HepG2 (cell line): ENCODE data around the gene SPTSSB. TPM values are rescaled to one million over a fixed set of nuclear protein-coding genes. Genes with fewer than 3 reads are reported as not detected.

ENCODE experiments used
- ARID2 ChIP-seq: sonication (generic); formaldehyde crosslinking; IDR thresholded peaks from 2 replicates; pipeline ENCODE4 v1.8.1; 2022; ENCODE audit warnings: mild to moderate bottlenecking, missing genetic modification reagents, borderline replicate concordance
- ATAD3A ChIP-seq: sonication (generic); formaldehyde crosslinking; IDR thresholded peaks from 2 replicates; pipeline ENCODE4 v1.4.0; 2020; ENCODE audit warnings: missing genetic modification reagents
- CCDC6 ChIP-seq: sonication (generic); formaldehyde crosslinking; IDR thresholded peaks from 2 replicates; pipeline ENCODE4 v1.8.1; 2022; ENCODE audit warnings: mild to moderate bottlenecking, missing genetic modification reagents, moderate library complexity
- EZH2 ChIP-seq: conservative IDR thresholded peaks from 2 replicates; pipeline ENCODE4 v1.6.1; 2012; ENCODE audit warnings: mild to moderate bottlenecking, low read depth, low read length, moderate library complexity
- FOXA1 ChIP-seq, 2 experiments: fragments of 450-650 bp in 1 of 2; sonication (generic) in 1 of 2; formaldehyde crosslinking in 1 of 2; IDR thresholded peaks; 2 replicates each; pipeline versions ENCODE4 v1.4.0 to v1.6.1; 2016 to 2020; ENCODE audit warnings: missing genetic modification reagents in 1 of 2
- FOXC1 ChIP-seq: sonication (generic); formaldehyde crosslinking; IDR thresholded peaks from 2 replicates; pipeline ENCODE4 v1.8.0; 2022; ENCODE audit warnings: mild to moderate bottlenecking, missing genetic modification reagents, borderline replicate concordance
- GABPA ChIP-seq, 2 experiments: IDR thresholded peaks; 2 replicates each; pipeline ENCODE4 v1.6.1; 2011 to 2016; ENCODE audit warnings: low read depth in 2 of 2, low read length in 1 of 2, missing biosample characterization in 1 of 2, missing genetic modification characterization in 1 of 2
- GRHL1 ChIP-seq: sonication (generic); formaldehyde crosslinking; conservative IDR thresholded peaks from 2 replicates; pipeline ENCODE4 v1.8.0; 2022; ENCODE audit warnings: missing genetic modification reagents
- MEIS1 ChIP-seq: sonication (generic); formaldehyde crosslinking; IDR thresholded peaks from 2 replicates; pipeline ENCODE4 v1.9.0; 2021; ENCODE audit warnings: mild to moderate bottlenecking, missing genetic modification reagents, moderate library complexity, borderline replicate concordance
- MXI1 ChIP-seq: IDR thresholded peaks from 3 replicates; pipeline ENCODE4 v1.6.1; 2012; ENCODE audit warnings: low read depth, low read length, inconsistent platforms, borderline replicate concordance
- NFYB ChIP-seq: sonication (generic); formaldehyde crosslinking; IDR thresholded peaks from 2 replicates; pipeline ENCODE4 v1.4.0; 2020; ENCODE audit warnings: missing genetic modification reagents
- PAF1 ChIP-seq: IDR thresholded peaks from 2 replicates; pipeline ENCODE4 v1.6.1; 2016; ENCODE audit warnings: missing genetic modification reagents, missing compliant biosample characterization
- PTBP1 ChIP-seq: fragments of 200-400 bp; formaldehyde crosslinking; IDR thresholded peaks from 2 replicates; pipeline ENCODE4 v1.6.1; 2018; ENCODE audit warnings: low read length, low read depth; ENCODE audit not compliant: poor library complexity, severe bottlenecking
- RELA ChIP-seq: sonication (generic); formaldehyde crosslinking; IDR thresholded peaks from 2 replicates; pipeline ENCODE4 v1.4.0; 2020; ENCODE audit warnings: missing genetic modification reagents
- RNF2 ChIP-seq: fragments of 450-650 bp; conservative IDR thresholded peaks from 2 replicates; pipeline ENCODE4 v1.6.1; 2016; ENCODE audit warnings: low read depth
- SOX6 ChIP-seq, 2 experiments: fragments of 450-650 bp in 1 of 2; sonication (generic) in 1 of 2; formaldehyde crosslinking in 1 of 2; IDR thresholded peaks; 2 replicates each; pipeline versions ENCODE4 v1.4.0 to v1.6.1; 2017 to 2020; ENCODE audit warnings: antibody characterized with exemption in 1 of 2, mild to moderate bottlenecking in 1 of 2, missing genetic modification reagents in 1 of 2
- SP5 ChIP-seq: IDR thresholded peaks from 2 replicates; pipeline ENCODE4 v1.6.1; 2016; ENCODE audit warnings: low read depth, borderline replicate concordance
- TBL1XR1 ChIP-seq: fragments of 150-350 bp; IDR thresholded peaks from 2 replicates; pipeline ENCODE4 v1.6.1; 2014; ENCODE audit warnings: borderline replicate concordance, low read length; ENCODE audit not compliant: partially characterized antibody
- ZMYM3 ChIP-seq: sonication (generic); formaldehyde crosslinking; IDR thresholded peaks from 2 replicates; pipeline ENCODE4 v1.5.1; 2020; ENCODE audit warnings: mild to moderate bottlenecking, missing genetic modification reagents
- ZMYM4 ChIP-seq: sonication (generic); formaldehyde crosslinking; IDR thresholded peaks from 2 replicates; pipeline ENCODE4 v1.8.1; 2023; ENCODE audit warnings: mild to moderate bottlenecking, missing genetic modification reagents
- ZNF180 ChIP-seq: sonication (generic); formaldehyde crosslinking; IDR thresholded peaks from 2 replicates; pipeline ENCODE4 v1.4.0; 2020; ENCODE audit warnings: low read depth, missing genetic modification reagents, borderline replicate concordance
- ZNF20 ChIP-seq: sonication (generic); formaldehyde crosslinking; IDR thresholded peaks from 2 replicates; pipeline ENCODE4 v1.4.0; 2020; ENCODE audit warnings: mild to moderate bottlenecking, moderate library complexity, missing genetic modification reagents
- ZNF225 ChIP-seq: sonication (generic); formaldehyde crosslinking; IDR thresholded peaks from 2 replicates; pipeline ENCODE4 v1.4.0; 2020; ENCODE audit warnings: mild to moderate bottlenecking, missing genetic modification reagents
- ZNF441 ChIP-seq: sonication (generic); formaldehyde crosslinking; IDR thresholded peaks from 2 replicates; pipeline ENCODE4 v1.7.0; 2021; ENCODE audit warnings: missing genetic modification reagents, borderline replicate concordance
- ZNF510 ChIP-seq: sonication (generic); formaldehyde crosslinking; IDR thresholded peaks from 2 replicates; pipeline ENCODE4 v1.4.0; 2020; ENCODE audit warnings: low read depth, mild to moderate bottlenecking, missing genetic modification reagents
- ZNF563 ChIP-seq: sonication (generic); formaldehyde crosslinking; IDR thresholded peaks from 2 replicates; pipeline ENCODE4 v1.8.0; 2022; ENCODE audit warnings: mild to moderate bottlenecking, moderate library complexity, missing genetic modification reagents
- ZNF652 ChIP-seq: IDR thresholded peaks from 2 replicates; pipeline ENCODE4 v1.6.1; 2016; ENCODE audit warnings: low read depth, borderline replicate concordance
- ZNF747 ChIP-seq: sonication (generic); formaldehyde crosslinking; IDR thresholded peaks from 2 replicates; pipeline ENCODE4 v1.8.1; 2023; ENCODE audit warnings: missing genetic modification reagents, mild to moderate bottlenecking, borderline replicate concordance
- ZZZ3 ChIP-seq: sonication (generic); formaldehyde crosslinking; IDR thresholded peaks from 2 replicates; pipeline ENCODE4 v1.4.0; 2020; ENCODE audit warnings: missing genetic modification reagents, mild to moderate bottlenecking, borderline replicate concordance
- polyA plus RNA-seq, 8 experiments: library from polyadenylated mRNA; depleted of rRNA in 3 of 8; stranded (reverse) in 7 of 8; unstranded in 1 of 8; fragments of >200 nt; fragmentation: Illumina TruSeq in 4 of 8; extraction: Trizol in 4 of 8; gene quantifications; 2 replicates each; pipeline versions ENCODE4 v1.2.1 to v1.2.3, GENCODE V29; 2011 to 2016; ENCODE audit warnings: low read depth in 4 of 8, missing spikeins in 1 of 8, mixed read lengths in 1 of 8; ENCODE audit not compliant: insufficient read depth in 1 of 8
- total RNA-seq, 5 experiments: library from RNA; depleted of rRNA; stranded (reverse); fragments of >200 nt; fragmentation: Illumina TruSeq; extraction: Trizol; gene quantifications; 2 replicates each; pipeline ENCODE4 v1.2.3, GENCODE V29; 2016; ENCODE audit warnings: low read depth in 1 of 5
- TF ChIP-seq, protein P1 (sequence below): sonication (generic); formaldehyde crosslinking; IDR thresholded peaks from 2 replicates; pipeline ENCODE4 v1.5.0; 2020; ENCODE audit warnings: missing genetic modification reagents

Gene SPTSSB
- total and polyA plus RNA-seq, 2 of the 13 experiments (the other 11 are each of a cell fraction or from before 2014, with no cell fraction given), result 0.51 to 2.4 TPM

DNA sequence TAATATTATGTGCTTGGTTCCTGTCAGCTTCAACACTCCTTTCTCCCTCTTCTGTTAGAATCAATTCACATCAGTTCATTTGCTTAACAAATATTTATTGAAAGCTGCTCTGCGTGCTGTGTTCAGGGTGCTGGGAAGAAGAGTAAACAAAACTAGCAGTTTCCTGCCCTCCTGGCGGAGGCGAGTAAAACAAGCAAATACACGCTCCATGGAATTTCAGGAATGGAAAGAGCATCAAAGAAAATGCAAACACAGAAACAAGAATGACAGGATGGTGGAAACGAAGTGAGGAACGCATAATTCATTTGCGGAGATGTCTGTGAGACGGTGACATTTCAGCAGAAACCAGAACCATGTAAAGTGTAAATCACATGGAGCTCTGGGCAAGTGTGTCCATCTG, 49.4 kb upstream of the SPTSSB start (continued):
- TF ChIP-seq PTBP1 (no peak), ZNF441 (CRISPR knock-in tag) (0 out of 2 replicates have a peak, but pooled peaks have one; percentile 29), ZMYM4 (CRISPR knock-in tag) (peak; percentile 82), CCDC6 (peak; percentile 46; the same call in 1 of the 2 replicates), ZNF225 (CRISPR knock-in tag) (no peak), MXI1 (no peak), ATAD3A (CRISPR knock-in tag) (no peak), MEIS1 (CRISPR knock-in tag) (peak; percentile 86; the same call in 1 of the 2 replicates), FOXC1 (CRISPR knock-in tag) (no peak), PAF1 (CRISPR knock-in tag) (no peak), SP5 (CRISPR knock-in tag) (peak; percentile 65), RNF2 (no peak; the same call in 1 of the 2 replicates), EZH2 (no peak), ZMYM3 (CRISPR knock-in tag) (0 out of 2 replicates have a peak, but pooled peaks have one; percentile 24), SOX6 (IDR thresholded peaks at IDR 0.05) (no peak), SOX6 (CRISPR knock-in tag; IDR thresholded peaks at IDR 0.05) (peak; percentile 95), ZNF747 (CRISPR knock-in tag) (no peak), ZNF180 (CRISPR knock-in tag) (no peak), ZNF652 (CRISPR knock-in tag) (peak; percentile 38; the same call in 1 of the 2 replicates), FOXA1 (IDR thresholded peaks at IDR 0.05) (peak; percentile 47), FOXA1 (CRISPR knock-in tag; IDR thresholded peaks at IDR 0.05) (peak; percentile 87), ZNF20 (CRISPR knock-in tag) (no peak), ARID2 (CRISPR knock-in tag) (no peak), ZNF510 (CRISPR knock-in tag) (no peak), NFYB (CRISPR knock-in tag) (no peak), ZNF563 (no peak), RELA (CRISPR knock-in tag) (no peak), GABPA (IDR thresholded peaks at IDR 0.05; ENCODE audit: low read depth, low read length) (no peak), GABPA (CRISPR knock-in tag; IDR thresholded peaks at IDR 0.05; ENCODE audit: low read depth) (peak; percentile 52; the same call in 1 of the 2 replicates), GRHL1 (CRISPR knock-in tag) (no peak), TBL1XR1 (peak; percentile 56), ZZZ3 (no peak)
- TF ChIP-seq, protein P1, sequence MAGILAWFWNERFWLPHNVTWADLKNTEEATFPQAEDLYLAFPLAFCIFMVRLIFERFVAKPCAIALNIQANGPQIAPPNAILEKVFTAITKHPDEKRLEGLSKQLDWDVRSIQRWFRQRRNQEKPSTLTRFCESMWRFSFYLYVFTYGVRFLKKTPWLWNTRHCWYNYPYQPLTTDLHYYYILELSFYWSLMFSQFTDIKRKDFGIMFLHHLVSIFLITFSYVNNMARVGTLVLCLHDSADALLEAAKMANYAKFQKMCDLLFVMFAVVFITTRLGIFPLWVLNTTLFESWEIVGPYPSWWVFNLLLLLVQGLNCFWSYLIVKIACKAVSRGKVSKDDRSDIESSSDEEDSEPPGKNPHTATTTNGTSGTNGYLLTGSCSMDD (CRISPR knock-in tag), result no peak
